H1 (cell line): ENCODE data around the gene GADD45B. TPM values are rescaled to one million over a fixed set of nuclear protein-coding genes. Genes with fewer than 3 reads are reported as not detected.

Experiments
- CBX5 ChIP-seq: fragments of 300-800, 300-1000 bp; sonication (generic); IDR thresholded peaks from 2 replicates; pipeline ENCODE4 v1.7.1; 2016; ENCODE audit warnings: antibody characterized with exemption, low read length, low read depth
- CTBP2 ChIP-seq: IDR thresholded peaks from 2 replicates; pipeline ENCODE4 v1.7.0; 2011; ENCODE audit warnings: borderline replicate concordance, mild to moderate bottlenecking, moderate library complexity, mixed read lengths, low read length; ENCODE audit not compliant: insufficient read depth, insufficient read length
- RXRA ChIP-seq: IDR thresholded peaks from 2 replicates; pipeline ENCODE4 v1.6.1; 2011; ENCODE audit warnings: low read depth, mild to moderate bottlenecking, low read length, moderate library complexity; ENCODE audit not compliant: insufficient read depth
- SRF ChIP-seq: IDR thresholded peaks from 2 replicates; pipeline ENCODE4 v1.6.1; 2011; ENCODE audit warnings: mild to moderate bottlenecking, low read depth, low read length, moderate library complexity
- TAF7 ChIP-seq: optimal IDR thresholded peaks from 2 replicates; pipeline ENCODE3; 2011; ENCODE audit warnings: low read depth, mild to moderate bottlenecking, inconsistent platforms, low read length, moderate library complexity, borderline replicate concordance
- TBP ChIP-seq: IDR thresholded peaks from 2 replicates; pipeline ENCODE4 v1.6.1; 2011; ENCODE audit warnings: low read depth, low read length, improper control_type of control experiment
- polyA plus RNA-seq, 7 experiments: library from polyadenylated mRNA; depleted of rRNA in 3 of 7; stranded (reverse) in 5 of 7; unstranded in 2 of 7; fragments of >200 nt in 5 of 7; fragments of 200-250 nt in 2 of 7; gene quantifications; 1 replicate in 5 of 7; 2 replicates in 1 of 7; 4 replicates in 1 of 7; pipeline versions ENCODE4 v1.2.1 to v1.2.3, GENCODE V29; 2011 to 2013; ENCODE audit warnings: missing spikeins in 2 of 7, mixed read lengths in 2 of 7
- total RNA-seq: library from RNA; stranded (reverse); fragmentation: NEBNext Ultra II Directional; extraction: Animal tissue kit (Norgen Biotek cat#: 25700); gene quantifications from 2 replicates; pipeline ENCODE4 v1.2.1, GENCODE V29; 2021

Gene GADD45B
- total and polyA plus RNA-seq, 2 of the 8 experiments (the other 6 are each of a cell fraction or from before 2014, with no cell fraction given), result 7.4 to 11.4 TPM

DNA sequence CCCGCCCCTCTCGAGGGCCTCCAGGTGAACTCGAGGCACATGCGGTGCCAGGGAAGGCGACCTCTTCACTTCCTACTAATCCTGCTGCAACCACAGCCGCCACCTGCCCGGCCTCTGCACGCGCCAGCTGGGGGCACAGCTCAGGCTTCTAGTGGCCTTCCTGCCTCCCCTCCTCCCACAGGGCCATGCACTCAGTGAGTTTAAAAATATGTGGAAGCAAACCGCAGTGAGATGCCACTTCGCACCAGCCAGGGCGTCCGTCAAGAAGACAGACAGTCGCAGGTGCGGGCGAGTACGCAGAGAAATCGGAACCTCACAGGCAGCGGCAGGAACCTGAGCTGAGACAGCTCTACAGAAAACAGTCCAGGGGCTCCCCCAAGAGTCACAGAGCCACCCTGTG is 29.5 kb upstream of the GADD45B start (continued):
- TF ChIP-seq RXRA (no peak), CTBP2 (no peak), TBP (no peak), SRF (no peak), CBX5 (no peak), TAF7 (no peak)
